NCI-H446 (cell line): ENCODE measurements around the gene AZU1.
"Not testable (repeated sequence)": the region's sequence is repeated elsewhere in the genome, so short reads cannot be mapped to it uniquely, and the experiment has no call there.

Experiments
- DNase-seq, 2 experiments: peaks; one replicate each; lab custom pipeline; 2025; lab: John Stamatoyannopoulos, UW

Gene AZU1

DNA sequence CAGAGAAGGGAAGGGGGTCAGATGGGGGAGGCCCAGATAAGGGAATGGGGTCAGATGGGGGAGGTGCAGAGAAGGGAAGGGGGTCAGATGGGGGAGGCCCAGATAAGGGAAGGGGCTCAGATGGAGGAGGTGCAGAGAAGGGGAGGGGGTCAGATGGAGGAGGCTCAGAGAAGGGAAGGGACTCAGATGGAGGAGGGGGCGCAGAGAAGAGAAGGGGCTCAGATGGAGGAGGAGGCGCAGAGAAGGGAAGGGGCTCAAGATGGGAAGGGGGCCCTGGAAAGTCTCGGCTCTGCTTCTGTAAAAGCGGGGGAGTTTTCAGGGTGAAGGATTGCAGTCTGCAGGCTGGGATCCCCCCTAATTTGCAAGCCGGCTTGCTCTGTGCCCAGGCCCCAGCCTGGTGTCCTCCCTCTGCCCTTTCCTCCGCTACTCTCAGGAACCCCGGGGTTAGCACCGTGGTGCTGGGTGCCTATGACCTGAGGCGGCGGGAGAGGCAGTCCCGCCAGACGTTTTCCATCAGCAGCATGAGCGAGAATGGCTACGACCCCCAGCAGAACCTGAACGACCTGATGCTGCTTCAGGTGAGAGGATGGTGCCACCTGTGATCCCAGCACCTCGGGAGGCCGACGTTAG is 1.6 kb downstream of the AZU1 start:
- no peak for DNase-seq

DNA sequence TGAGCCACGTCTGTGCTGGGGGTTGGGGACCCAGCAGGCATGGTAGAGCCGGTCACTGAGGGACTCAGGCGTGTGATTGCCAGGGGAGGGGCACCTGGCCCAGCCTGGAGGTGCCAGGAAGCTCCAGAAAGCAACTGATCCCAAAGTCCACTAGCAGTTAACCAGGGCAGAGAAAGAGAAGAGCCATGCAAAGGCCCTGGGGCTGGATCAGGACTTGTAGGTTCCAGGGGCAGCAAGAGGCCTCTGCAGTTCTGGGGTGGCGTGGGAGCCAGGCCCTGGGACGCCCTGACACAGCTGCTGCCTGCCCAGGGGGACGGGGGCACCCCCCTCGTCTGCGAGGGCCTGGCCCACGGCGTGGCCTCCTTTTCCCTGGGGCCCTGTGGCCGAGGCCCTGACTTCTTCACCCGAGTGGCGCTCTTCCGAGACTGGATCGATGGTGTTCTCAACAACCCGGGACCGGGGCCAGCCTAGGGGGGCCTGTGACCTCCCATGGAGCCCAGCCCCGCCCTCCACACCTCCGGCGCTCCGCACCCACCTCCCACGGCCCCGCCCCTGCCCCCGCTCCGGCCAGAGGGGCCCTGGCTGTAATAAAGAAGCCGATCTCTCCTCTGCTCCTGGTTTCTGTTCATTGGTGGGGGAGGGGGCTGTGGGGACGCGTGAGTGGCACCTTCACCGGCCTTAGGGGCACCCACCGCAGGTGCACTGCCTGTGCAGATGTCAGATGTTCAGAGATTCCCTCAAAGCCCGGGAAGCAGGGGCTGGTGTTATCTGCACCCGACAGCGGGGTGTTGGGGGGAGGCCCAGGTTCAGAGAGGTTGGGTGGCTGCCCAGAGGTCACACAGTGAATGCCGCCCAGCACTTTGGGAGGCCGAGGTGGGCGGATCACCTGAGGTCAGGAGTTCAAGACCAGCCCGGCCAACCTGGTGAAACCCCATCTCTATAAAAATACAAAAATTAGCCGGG is 4.1 kb downstream of the AZU1 start:
- no peak for DNase-seq

DNA sequence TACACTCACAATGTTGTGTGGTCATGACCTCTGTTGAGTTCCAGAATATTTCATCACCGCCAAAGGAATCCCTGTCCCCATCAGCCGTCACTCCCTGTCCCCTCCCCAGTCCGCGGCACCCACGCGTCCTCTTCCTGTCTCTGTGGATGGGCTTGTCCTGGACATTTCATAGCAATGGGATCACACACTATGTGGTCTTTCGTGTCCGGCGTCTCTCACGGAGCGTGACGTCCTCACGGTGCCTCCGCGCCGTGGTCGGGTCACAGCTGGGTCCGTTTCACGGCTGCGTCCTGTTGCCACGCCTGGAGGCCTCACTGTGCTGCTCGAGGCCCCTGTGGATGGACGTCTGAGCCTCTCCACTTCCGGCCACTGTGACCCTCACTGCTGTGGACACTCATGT is 6.6 kb downstream of the AZU1 start:
- no peak for DNase-seq

DNA sequence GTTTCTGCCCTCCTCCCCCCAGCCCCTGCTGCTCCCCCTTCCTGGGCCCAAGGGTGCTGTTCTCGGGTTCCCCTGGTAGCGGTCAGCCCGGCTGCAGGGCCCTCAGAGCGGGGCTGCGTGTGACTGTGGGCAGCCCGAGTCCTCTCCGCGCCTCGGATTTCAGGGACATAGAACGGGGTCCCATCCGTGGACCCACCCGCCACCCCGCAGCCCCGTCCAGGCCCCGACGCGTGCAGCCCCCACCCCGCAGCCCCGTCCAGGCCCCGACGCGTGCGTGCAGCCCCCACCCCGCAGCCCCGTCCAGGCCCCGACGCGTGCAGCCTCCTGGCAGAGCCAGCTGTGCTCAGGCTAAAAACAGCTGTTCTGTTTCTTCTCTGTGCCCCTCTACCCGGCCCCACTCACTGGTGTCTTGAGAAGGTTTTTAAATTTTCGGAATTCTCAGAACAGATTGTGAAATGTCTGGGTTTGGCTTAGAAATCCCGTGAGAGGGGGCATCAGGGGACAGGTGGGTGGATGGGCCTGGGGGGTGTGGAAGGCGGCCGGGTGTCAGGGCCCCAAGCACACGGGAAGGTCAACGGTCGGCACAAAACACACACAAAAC is 7.7 kb downstream of the AZU1 start:
- no peak for DNase-seq

DNA sequence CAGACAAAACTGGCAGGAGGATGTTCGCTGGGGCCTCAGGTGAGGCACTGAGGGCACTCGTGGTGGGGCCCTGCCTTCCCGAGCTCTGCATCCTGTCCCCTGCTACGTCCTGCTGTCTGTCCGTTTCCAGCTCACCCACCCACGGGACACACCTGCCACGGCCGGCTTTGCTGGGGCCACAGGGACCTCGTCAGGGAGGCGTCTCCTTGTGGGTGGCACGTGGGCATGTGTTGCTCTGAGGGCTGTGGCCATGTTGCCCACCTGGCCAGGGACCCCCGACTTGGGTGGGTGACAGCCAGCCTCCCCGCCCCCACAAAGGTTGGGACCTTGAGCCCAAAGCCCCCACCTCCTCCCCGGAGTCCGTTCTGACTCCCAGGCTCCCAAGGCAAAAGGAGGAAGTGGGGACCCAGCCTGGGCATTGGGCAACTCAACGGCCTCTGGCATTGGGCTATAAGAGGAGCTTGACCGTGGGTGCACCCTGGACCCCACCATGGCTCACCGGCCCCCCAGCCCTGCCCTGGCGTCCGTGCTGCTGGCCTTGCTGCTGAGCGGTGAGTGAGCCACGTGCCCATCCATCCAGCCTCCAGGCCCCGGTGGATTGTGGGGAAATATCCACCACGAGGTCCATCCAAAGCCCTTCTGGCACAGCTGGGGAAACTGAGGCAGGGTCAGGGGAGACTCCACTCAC is 13.0 kb downstream of the AZU1 start, which contains the start of gene PRTN3:
PRTN3 (plus strand) TSS at position 481 of the 688 bp plus-strand sequence; CDS start at position 491, 10 bp downstream.
- DNase-seq = no peak

DNA sequence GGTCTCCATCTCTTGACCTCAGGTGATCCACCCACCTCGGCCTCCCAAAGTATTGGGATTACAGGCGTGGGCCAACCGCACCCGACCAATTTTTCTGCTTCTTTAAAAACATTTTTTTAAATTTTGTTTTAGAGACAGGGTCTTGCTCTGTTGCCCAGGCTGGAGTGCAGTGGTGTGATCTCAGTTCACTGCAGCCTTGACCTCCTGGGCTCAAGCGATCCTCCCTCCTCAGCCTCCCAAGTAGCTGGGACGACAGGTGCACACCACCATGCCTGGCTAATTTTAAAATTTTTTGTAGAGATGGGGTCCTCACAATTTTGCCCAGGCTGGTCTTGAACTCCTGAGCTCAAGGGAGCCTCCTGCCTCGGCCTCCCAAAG is 15.2 kb downstream of the AZU1 start:
- not testable (repeated sequence) for DNase-seq

DNA sequence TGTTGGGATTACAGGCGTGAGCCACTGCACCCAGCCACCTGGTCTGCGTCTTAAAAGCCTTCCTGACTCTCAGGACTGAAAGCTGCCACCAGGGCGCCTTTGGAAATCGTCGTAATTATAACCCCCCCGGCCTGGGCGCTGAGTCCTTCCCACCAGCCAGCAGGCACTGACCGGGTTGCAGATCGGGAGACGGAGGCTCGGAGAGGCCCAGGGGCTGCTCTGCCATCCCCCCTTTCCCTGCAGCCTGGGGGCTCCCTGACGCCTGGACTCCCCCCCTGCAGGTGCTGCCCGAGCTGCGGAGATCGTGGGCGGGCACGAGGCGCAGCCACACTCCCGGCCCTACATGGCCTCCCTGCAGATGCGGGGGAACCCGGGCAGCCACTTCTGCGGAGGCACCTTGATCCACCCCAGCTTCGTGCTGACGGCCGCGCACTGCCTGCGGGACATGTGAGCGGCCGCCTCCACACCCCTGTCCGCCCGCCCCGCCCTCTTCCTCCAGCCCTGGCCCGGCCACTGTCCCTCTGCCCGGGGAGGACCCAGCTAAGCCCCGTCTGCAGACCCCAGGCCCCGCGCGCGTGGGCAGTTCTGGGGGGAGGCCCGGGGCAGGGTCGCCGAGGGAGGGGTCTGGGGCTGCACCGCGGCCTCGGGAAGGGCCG is 15.7 kb downstream of the AZU1 start:
- no peak for DNase-seq

DNA sequence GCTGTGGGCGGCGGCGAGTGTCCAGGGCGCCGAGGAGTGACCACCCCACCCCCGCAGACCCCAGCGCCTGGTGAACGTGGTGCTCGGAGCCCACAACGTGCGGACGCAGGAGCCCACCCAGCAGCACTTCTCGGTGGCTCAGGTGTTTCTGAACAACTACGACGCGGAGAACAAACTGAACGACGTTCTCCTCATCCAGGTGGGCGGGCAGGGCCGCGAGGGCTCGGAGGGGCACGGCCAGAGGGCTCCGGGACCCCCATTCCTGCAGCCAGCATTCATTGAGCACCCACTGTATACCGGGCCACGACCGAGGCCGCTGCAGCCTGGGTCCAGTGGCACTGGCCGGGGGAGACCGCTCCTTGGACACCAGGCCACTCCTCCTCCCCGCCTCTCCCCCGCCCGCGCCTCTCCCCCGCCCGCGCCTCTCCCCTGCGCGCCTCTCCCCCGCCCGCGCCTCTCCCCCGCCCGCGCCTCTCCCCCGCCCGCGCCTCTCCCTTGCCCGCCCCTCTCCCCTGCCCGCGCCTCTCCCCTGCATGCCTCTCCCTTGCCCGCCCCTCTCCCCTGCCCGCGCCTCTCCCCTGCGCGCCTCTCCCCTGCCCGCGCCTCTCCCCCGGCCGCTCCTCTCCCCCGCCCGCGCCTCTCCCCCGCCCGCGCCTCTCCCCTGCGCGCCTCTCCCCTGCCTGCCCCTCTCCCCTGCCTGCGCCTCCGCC is 16.4 kb downstream of the AZU1 start:
- DNase-seq = no peak

DNA sequence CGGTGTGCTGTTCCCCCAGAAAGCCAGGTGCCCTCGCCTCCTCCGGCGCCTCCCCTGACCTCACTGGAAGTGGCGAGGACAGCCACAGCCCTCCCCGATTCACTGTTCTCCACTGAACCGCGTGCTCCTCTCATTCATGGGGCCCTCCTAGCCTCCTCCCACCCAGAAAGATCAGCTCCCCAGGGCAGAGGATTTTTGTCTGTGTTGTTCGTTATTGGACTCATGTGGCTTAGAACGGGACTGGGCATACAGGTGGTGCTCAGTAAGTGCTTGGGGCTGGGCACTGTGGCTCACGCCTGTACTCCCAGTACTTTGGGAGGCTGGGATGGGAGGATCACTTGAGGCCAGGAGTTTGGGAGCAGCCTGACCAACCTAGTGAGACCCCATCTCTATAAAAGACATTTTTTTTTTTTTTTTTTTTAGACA is 16.9 kb downstream of the AZU1 start:
- no peak for DNase-seq

DNA sequence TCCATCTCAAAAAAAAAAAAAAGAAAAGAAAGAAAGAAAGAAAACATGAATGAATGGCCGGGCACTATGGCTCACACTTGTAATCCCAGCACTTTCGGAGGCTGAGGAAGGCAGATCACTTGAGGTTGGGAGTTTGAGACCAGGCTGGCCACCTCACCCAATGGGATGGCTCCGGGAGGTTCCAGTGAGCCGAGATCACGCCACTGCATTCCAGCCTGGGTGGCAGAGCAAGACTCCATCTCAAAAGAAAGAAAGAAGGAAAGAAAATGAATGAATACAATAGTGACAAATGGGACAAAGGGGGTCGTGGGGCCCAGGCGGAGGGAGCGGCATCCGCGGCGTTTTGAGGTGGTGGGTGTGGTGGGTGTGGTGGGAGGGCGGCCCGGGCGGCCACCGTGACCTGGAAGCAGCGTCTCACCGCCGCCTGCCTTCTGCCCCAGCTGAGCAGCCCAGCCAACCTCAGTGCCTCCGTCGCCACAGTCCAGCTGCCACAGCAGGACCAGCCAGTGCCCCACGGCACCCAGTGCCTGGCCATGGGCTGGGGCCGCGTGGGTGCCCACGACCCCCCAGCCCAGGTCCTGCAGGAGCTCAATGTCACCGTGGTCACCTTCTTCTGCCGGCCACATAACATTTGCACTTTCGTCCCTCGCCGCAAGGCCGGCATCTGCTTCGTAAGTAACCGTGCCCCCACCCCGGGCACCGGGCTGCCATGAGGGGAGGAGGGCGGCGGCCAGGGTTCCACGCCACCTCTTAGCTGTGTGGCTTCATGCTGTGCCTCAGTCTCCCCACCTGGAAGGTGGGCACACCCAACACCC is 18.3 kb downstream of the AZU1 start:
- DNase-seq = no peak

DNA sequence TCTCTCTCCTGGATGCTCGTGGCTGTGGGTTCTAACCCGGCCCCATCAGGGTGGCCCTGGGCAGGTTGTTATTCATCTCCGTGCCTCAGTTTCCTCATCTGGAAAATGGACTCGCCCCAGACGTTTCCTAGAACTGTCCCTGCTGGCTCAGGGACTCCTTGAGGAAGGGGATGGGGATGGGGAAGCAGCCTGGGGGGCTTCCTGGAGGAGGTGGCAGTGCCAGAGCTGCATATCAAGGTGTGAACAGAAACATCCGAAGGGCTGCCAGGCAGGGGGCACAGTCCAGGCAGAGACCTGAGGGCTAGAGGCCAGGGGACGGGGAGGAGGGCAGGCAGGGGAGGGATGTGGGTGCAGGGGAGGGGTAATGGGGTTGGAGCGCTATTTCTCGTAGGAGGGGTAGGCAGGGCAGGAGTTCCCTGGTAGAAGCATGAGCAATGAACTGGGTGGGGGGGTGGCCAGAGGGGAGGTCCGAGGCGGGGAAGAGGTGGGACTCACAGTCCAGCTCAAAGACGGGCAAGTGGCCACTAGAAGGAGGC is 20.8 kb downstream of the AZU1 start:
- DNase-seq = no peak

DNA sequence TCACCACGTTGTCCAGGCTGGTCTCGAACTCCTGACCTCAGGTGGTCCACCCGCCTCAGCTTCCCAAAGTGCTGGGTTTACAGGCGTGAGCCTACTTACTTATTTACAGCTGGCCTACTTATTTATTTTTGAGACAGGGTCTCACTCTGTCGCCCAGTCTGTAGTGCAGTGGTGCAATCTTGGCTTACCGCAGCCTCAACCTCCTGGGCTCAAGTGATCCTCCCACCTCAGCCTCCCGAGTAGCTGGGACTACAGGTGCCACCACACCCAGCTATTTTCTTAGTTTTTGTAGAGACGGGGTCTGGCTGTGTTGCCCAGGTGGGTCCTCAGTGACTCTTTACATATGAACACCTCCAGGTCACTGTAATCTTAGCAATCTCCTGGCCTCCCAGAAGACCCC is 21.6 kb downstream of the AZU1 start:
- not testable (repeated sequence) for DNase-seq

DNA sequence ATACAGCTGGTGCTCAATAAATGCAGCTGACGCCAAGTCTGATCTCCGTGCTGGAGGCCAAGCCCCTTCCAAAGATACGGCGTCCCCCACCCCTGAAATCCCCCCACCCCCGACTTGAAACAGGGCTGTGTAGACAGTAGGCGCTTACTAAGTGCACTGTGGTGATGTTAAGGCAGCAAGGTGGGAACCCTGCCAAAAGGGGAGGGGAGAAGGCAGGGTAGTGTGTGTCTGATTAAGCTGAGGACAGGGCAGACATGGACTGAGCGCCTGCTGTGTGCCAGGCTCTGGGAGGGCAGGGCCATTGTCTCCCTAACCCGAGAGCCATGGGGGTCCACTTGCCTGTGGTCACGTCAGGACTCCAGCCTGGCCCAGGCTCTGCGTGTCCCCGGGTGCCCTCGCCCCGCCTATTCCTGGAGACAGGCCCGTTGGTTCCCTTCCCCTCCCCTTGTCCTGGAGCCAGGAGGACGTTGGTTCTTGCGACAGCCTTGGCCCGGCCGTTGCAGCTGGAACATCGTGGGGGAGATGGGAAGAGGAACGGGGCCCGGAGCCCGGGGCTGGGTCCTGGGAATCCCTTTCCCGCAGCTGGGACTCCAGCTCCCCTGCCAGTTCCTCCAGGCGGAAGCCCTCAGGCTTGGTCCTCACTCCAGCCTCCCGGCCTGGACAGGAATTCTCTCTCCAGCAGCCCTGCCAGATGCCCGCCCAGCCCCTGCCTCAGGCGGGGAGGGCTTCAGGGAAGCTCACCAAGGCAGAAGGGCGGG is 22.8 kb downstream of the AZU1 start:
- DNase-seq = peak; percentile 59 to 73

DNA sequence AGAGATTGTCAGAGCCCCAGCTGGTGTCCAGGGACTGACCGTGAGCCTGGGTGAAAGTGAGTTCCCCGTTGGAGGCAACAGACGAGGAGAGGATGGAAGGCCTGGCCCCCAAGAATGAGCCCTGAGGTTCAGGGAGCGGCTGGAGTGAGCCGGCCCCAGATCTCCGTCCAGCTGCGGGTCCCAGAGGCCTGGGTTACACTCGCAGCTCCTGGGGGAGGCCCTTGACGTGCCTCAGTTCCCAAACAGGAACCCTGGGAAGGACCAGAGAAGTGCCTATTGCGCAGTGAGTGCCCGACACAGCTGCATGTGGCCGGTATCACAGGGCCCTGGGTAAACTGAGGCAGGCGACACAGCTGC is 23.3 kb downstream of the AZU1 start:
- no peak for DNase-seq

DNA sequence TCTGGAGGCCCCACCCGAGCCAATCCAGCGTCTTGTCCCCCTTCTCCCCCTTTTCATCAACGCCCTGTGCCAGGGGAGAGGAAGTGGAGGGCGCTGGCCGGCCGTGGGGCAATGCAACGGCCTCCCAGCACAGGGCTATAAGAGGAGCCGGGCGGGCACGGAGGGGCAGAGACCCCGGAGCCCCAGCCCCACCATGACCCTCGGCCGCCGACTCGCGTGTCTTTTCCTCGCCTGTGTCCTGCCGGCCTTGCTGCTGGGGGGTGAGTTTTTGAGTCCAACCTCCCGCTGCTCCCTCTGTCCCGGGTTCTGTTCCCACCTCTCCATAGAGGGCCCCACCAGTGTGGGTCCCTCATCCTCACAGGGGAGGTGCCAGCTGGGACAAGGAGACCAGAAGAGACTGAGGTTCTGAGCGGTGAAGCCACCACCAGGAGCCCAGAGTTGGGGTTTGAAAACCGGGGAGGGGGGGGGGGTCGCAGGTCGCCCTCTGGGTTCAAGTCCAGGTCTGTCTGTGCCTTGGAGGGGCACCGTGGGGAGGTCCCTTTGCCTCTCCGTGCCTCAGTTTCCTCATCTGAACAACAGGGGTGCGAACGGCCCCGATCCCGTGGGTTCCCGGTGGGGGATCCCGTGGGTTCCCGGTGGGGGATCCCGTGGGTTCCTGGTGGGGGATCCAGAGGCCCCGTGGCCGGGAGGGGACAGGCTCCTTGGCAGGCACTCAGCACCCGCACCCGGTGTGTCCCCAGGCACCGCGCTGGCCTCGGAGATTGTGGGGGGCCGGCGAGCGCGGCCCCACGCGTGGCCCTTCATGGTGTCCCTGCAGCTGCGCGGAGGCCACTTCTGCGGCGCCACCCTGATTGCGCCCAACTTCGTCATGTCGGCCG is 24.7 kb downstream of the AZU1 start, which contains the start of gene ELANE:
ELANE (plus strand) TSS at position 168 of the 878 bp plus-strand sequence; CDS start at position 194, 26 bp downstream.
- DNase-seq = no peak

DNA sequence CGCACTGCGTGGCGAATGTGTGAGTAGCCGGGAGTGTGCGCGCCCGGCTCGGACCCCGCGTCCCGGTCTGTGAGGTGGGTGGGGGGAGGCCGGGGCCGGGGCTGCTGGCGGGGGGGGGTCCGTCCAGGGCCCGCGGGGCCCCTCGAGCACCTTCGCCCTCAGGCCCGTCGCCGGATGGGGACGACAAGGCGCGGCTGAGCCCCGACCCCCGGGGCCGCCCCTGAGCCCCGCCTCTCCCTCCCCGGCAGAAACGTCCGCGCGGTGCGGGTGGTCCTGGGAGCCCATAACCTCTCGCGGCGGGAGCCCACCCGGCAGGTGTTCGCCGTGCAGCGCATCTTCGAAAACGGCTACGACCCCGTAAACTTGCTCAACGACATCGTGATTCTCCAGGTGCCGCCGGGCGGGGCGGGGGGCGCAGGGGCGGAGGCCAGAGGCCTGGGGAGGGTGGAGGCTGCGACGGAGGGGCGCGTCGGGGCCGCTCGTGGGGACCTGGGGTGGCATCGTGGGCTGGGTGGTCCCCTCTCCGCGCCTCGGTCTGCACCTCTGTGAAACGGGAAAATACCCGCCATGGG is 25.5 kb downstream of the AZU1 start:
- DNase-seq = no peak

DNA sequence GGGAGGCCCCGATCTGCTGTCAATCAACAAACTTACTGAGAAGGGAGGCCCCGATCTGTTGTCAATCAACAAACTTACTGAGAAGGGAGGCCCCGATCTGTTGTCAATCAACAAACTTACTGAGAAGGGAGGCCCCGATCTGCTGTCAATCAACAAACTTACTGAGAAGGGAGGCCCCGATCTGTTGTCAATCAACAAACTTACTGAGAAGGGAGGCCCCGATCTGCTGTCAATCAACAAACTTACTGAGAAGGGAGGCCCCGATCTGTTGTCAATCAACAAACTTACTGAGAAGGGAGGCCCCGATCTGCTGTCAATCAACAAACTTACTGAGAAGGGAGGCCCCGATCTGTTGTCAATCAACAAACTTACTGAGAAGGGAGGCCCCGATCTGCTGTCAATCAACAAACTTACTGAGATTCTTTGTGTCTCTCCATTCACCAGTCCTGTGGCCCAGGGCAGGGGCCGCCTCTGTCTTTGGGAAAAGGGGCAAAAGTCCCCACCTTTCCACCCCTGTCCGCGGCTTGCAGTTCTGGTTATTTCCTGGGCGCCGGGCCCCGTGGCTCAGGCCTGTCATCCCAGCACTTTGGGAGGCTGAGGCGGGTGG is 26.1 kb downstream of the AZU1 start:
- DNase-seq = not testable (repeated sequence)
